Effector memory CD8-positive, alpha-beta T cell (primary cell): ENCODE results near the gene GMEB1.
A peak's percentile ranks its signal among the peaks of the same experiment; 100 is the strongest.
"Not testable (repeated sequence)": the region's sequence is repeated elsewhere in the genome, so short reads cannot be mapped to it uniquely, and the experiment has no call there.

Source experiments
- ATAC-seq: fragments of 150-1000 bp; cut with Tn5 transposase; replicated peaks from 2 replicates; pipeline ENCODE4 v1.10.0; 2021; ENCODE audit warnings: mild to moderate bottlenecking, moderate library complexity
- DNase-seq, 3 experiments: peaks; one replicate each; pipeline ENCODE4 v3.0.0; 2021
- H3K27ac Mint-ChIP-seq, 2 donors: one replicate each; pipeline ENCODE4 v1.8.0; 2022; ENCODE audit warnings: mild to moderate bottlenecking in 2 of 2, mixed read lengths in 2 of 2, moderate library complexity in 2 of 2
- H3K27me3 Mint-ChIP-seq, 2 donors: one replicate each; pipeline ENCODE4 v1.8.0; 2022; ENCODE audit warnings: mixed read lengths in 2 of 2
- H3K36me3 Mint-ChIP-seq: one replicate; pipeline ENCODE4 v1.8.0; 2022; ENCODE audit warnings: mild to moderate bottlenecking, moderate library complexity, mixed read lengths; ENCODE audit not compliant: insufficient read depth
- H3K4me1 Mint-ChIP-seq, 2 donors: one replicate each; pipeline ENCODE4 v1.8.0; 2022; ENCODE audit warnings: low read depth in 2 of 2, mixed read lengths in 2 of 2
- H3K4me3 Mint-ChIP-seq, 2 donors: one replicate each; pipeline ENCODE4 v1.8.0; 2022; ENCODE audit warnings: mild to moderate bottlenecking in 2 of 2, mixed read lengths in 2 of 2, moderate library complexity in 2 of 2
- H3K9me3 Mint-ChIP-seq, 2 donors: one replicate each; pipeline ENCODE4 v1.8.0; 2022; ENCODE audit warnings: mixed read lengths in 2 of 2

The GMEB1 gene

GRCh38 chr1:28703629-28704028, 35.0 kb downstream of the GMEB1 start:
- H3K9me3 Mint-ChIP-seq: no peaks in the 10 kb centered on the region
- no peak for ATAC-seq

GRCh38 chr1:28716336-28716735, 47.8 kb downstream of the GMEB1 start:
- Mint-ChIP-seq H3K9me3 (no peaks in the 10 kb centered on the region), H3K4me1 (peaks cover 3 to 4% of the 10 kb centered on the region in 2 donors), H3K4me3 (no peak overlapping the region), H3K27ac (no peak overlapping the region), H3K36me3 (peaks cover 31% of the 10 kb centered on the region), H3K27me3 (no peaks in the 10 kb centered on the region)
- DNase-seq (no peak), ATAC-seq (no peak)

More at GRCh38 chr1:28703629-28704028, 35.0 kb downstream of the GMEB1 start:
- Mint-ChIP-seq H3K4me3 (no peak overlapping the region), H3K36me3 (peaks cover 85% of the 10 kb centered on the region), H3K27me3 (no peaks in the 10 kb centered on the region), H3K4me1 (no peaks in the 10 kb centered on the region), H3K27ac (no peak overlapping the region)
- DNase-seq: no peak

- DNase-seq (no peak), ATAC-seq (no peak)
- H3K27ac Mint-ChIP-seq: no peak overlapping the region
- no peaks in the 10 kb centered on the region for H3K27me3 Mint-ChIP-seq
- no peak overlapping the region for H3K4me3 Mint-ChIP-seq
- H3K9me3 Mint-ChIP-seq: no peaks in the 10 kb centered on the region
- peaks cover 3 to 4% of the 10 kb centered on the region in 2 donors for H3K4me1 Mint-ChIP-seq
- peaks cover 18% of the 10 kb centered on the region for H3K36me3 Mint-ChIP-seq
Measured at GRCh38 chr1:28718166-28718565, 49.6 kb downstream of the GMEB1 start.

- H3K27me3 Mint-ChIP-seq: no peaks in the 10 kb centered on the region
- H3K27ac Mint-ChIP-seq: peak overlapping the region in 1 of 2 donors; percentile 19
- no peak for ATAC-seq
- no peak overlapping the region for H3K4me3 Mint-ChIP-seq
- no peak for DNase-seq
- H3K9me3 Mint-ChIP-seq: no peaks in the 10 kb centered on the region
- H3K4me1 Mint-ChIP-seq: peaks cover 3 to 4% of the 10 kb centered on the region in 2 donors
- peaks cover 18% of the 10 kb centered on the region for H3K36me3 Mint-ChIP-seq
Measured at GRCh38 chr1:28718586-28719331, 50.2 kb downstream of the GMEB1 start.

- Mint-ChIP-seq H3K27me3 (no peaks in the 10 kb centered on the region), H3K4me1 (peaks cover 2 to 4% of the 10 kb centered on the region in 2 donors), H3K36me3 (peaks cover 14% of the 10 kb centered on the region), H3K9me3 (no peaks in the 10 kb centered on the region), H3K27ac (peak overlapping the region in 1 of 2 donors; percentile 19), H3K4me3 (no peak overlapping the region)
- ATAC-seq (no peak), DNase-seq (no peak)
Measured at GRCh38 chr1:28719332-28719619, 50.7 kb downstream of the GMEB1 start.

- Mint-ChIP-seq H3K4me3 (no peak overlapping the region), H3K27ac (peak overlapping the region in 1 of 2 donors; percentile 38), H3K27me3 (no peaks in the 10 kb centered on the region), H3K4me1 (peaks cover 0 to 4% of the 10 kb centered on the region in 2 donors), H3K36me3 (peaks cover 10% of the 10 kb centered on the region), H3K9me3 (no peaks in the 10 kb centered on the region)
- ATAC-seq (no peak), DNase-seq (no peak)
Measured at GRCh38 chr1:28720376-28720775, 51.8 kb downstream of the GMEB1 start.

- not testable (repeated sequence) for H3K27me3 Mint-ChIP-seq, DNase-seq, H3K4me1 Mint-ChIP-seq, H3K4me3 Mint-ChIP-seq, H3K27ac Mint-ChIP-seq, ATAC-seq, H3K9me3 Mint-ChIP-seq, H3K36me3 Mint-ChIP-seq
Measured at GRCh38 chr1:28721927-28722326, 53.3 kb downstream of the GMEB1 start.

GRCh38 chr1:28725365-28725764, 56.8 kb downstream of the GMEB1 start:
- H3K27ac Mint-ChIP-seq, H3K9me3 Mint-ChIP-seq, DNase-seq, H3K36me3 Mint-ChIP-seq, H3K4me3 Mint-ChIP-seq, ATAC-seq, H3K4me1 Mint-ChIP-seq, H3K27me3 Mint-ChIP-seq: not testable (repeated sequence)

GRCh38 chr1:28735961-28736449, 67.4 kb downstream of the GMEB1 start:
- Mint-ChIP-seq H3K4me1 (peaks cover 23 to 25% of the 10 kb centered on the region in 2 donors), H3K27ac (peak overlapping the region; percentile 97), H3K4me3 (peak overlapping the region; percentile 90 to 95), H3K9me3 (no peaks in the 10 kb centered on the region), H3K36me3 (peaks cover 43% of the 10 kb centered on the region), H3K27me3 (no peaks in the 10 kb centered on the region)
- ATAC-seq: no peak
- no peak for DNase-seq

- Mint-ChIP-seq H3K27ac (peak within 1 kb of the TSS; percentile 97), H3K9me3 (no peaks in the 10 kb centered on the region), H3K4me1 (peaks cover 23 to 26% of the 10 kb centered on the region in 2 donors), H3K36me3 (peaks cover 49% of the 10 kb centered on the region), H3K4me3 (peak within 1 kb of the TSS; percentile 90 to 95), H3K27me3 (no peaks in the 10 kb centered on the region)
- ATAC-seq (peak; percentile 92), DNase-seq (peak; percentile 96 to 98 (median 97))
Measured at GRCh38 chr1:28736450-28737306, 68.1 kb downstream of the GMEB1 start, which contains the start of gene YTHDF2. Gene YTHDF2, plus strand, starts transcription at chr1:28736940. Its CDS starts 181 bp downstream, at chr1:28737121.

GRCh38 chr1:28737307-28738132, 68.9 kb downstream of the GMEB1 start:
- peak; percentile 18 to 38 (median 27) for DNase-seq
- Mint-ChIP-seq H3K4me1 (peaks cover 23 to 35% of the 10 kb centered on the region in 2 donors), H3K4me3 (peak overlapping the region; percentile 90 to 95), H3K36me3 (peaks cover 57% of the 10 kb centered on the region), H3K27me3 (no peaks in the 10 kb centered on the region), H3K27ac (peak overlapping the region; percentile 97), H3K9me3 (no peaks in the 10 kb centered on the region)
- ATAC-seq: peak; percentile 3

- ATAC-seq (no peak), DNase-seq (no peak)
- peaks cover 83% of the 10 kb centered on the region for H3K36me3 Mint-ChIP-seq
- no peak overlapping the region for H3K27ac Mint-ChIP-seq
- peaks cover 38 to 55% of the 10 kb centered on the region in 2 donors for H3K4me1 Mint-ChIP-seq
- no peaks in the 10 kb centered on the region for H3K9me3 Mint-ChIP-seq
- H3K4me3 Mint-ChIP-seq: peak overlapping the region; percentile 13 to 24
- no peaks in the 10 kb centered on the region for H3K27me3 Mint-ChIP-seq
Measured at GRCh38 chr1:28740118-28740517, 71.5 kb downstream of the GMEB1 start.

GRCh38 chr1:28744184-28744583, 75.6 kb downstream of the GMEB1 start:
- H3K4me1 Mint-ChIP-seq: peaks cover 37 to 60% of the 10 kb centered on the region in 2 donors
- DNase-seq (no peak), ATAC-seq (no peak)
- H3K4me3 Mint-ChIP-seq: peak overlapping the region; percentile 1 to 46
- H3K27ac Mint-ChIP-seq: peak overlapping the region; percentile 0 to 35
- H3K36me3 Mint-ChIP-seq: peaks cover 85% of the 10 kb centered on the region
- no peaks in the 10 kb centered on the region for H3K27me3 Mint-ChIP-seq
- H3K9me3 Mint-ChIP-seq: no peaks in the 10 kb centered on the region
